Stimulated activated CD8-positive, alpha-beta memory T cell treated with anti-CD3 and anti-CD28 coated beads, Interleukin-15, amount 100 ng/mL, for 48 hours (primary cell): ENCODE data around the gene QRICH2.
"Not testable (repeated sequence)": the region's sequence is repeated elsewhere in the genome, so short reads cannot be mapped to it uniquely, and the experiment has no call there.

Experiments used
- DNase-seq, 2 donors: peaks; one replicate each; pipeline ENCODE4 v3.0.0-alpha.2; 2020; ENCODE audit warnings: low read depth in 2 of 2

QRICH2 gene

GRCh38 chr17:76266244-76266938 lies 41.7 kb downstream of the QRICH2 start:
- no peak for DNase-seq

DNA sequence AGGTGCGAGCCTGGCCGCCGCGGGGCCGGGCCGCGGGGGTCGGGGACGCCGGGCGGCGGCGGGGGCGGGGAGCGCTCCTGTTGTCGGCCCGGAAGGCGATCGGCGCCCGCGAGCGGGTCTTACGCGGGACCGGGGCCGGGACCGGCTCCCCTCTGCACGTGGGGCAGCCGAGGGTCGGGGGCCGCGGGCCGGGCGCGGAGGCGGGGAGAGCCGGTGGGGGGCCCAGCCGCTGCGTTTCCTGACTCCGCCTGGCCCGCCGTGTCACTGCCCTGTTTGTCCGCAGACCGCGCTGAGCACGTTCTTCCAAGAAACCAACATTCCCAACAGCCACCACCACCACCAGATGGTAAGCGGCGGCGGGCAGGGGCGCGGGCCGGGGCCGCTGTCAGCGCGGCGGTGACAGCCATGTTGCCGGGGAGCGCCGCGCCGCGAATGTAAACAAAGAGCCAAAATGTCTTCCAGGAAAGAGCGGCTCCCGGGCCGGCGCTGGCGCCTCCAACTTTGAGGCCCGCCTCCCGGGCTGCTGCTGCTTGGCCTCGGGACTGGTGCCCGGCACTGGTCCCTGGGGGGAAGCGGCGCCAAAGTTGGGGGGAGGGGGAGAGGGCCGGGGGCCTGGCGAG lies 42.3 kb downstream of the QRICH2 start:
- DNase-seq: peak in 1 of 2 donors; percentile 44

GRCh38 chr17:76264755-76265623 lies 43.1 kb downstream of the QRICH2 start, which contains the start of gene UBALD2:
UBALD2 (plus strand) TSS chr17:76265348; CDS start chr17:76265506, 158 bp downstream.
- peak; percentile 99 for DNase-seq

DNA sequence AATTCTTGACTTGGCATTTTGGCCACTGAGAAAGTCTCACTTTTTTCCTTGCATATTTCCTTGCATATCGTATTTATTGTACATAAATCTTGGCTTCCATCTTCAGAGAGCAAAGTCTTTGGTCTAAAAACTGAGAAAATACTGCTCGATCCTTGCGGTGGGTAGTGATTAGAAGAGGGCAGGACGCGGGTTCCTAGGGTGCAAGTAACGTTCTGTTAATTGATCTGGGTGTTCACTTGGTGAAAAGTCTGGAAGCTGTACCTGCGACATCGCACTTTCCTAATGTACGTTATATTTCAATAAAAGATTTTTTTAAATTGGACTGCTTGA lies 43.7 kb downstream of the QRICH2 start:
- DNase-seq: no peak

DNA sequence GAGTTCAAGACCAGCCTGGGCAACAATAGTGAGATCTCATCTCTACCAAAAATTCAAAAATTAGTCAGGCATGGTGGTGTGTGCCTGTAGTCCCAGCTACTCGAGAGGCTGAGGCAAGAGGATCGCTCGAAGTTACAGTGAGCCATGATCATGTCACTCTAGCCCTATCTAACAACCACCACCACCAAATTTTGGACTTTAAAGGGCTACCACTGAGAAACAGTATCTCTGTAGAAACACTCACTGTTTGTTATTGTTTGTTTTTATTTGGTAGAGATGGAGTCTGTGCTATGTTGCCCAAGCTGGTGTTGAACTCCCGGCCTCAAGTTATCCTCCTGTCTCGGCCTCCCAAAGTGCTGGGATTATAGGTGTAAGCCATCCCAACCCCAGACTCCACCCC lies 44.2 kb downstream of the QRICH2 start:
- no peak for DNase-seq

GRCh38 chr17:76262732-76263344 lies 45.2 kb downstream of the QRICH2 start:
- no peak for DNase-seq

- DNase-seq: no peak
Measured at GRCh38 chr17:76261421-76262215, 46.5 kb downstream of the QRICH2 start.

DNA sequence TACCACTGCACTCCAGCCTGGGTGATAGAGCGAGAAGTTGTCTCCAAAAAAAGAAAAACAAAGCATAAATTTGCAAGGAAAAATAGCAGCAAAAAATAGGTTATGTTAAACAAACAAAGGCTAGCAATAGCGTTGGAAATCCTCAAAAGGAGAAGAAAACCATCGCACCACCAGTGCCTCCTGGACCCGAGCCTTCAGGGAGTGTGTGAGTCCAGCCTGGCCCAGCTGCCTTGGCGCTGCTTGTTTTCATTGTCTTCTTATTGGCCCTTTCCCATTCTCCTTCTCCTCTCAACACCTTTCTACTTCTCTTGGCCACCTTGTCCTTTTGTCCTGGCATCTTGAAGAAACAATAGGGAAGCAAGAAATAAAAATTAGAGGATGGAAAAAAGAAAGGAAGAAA lies 47.4 kb downstream of the QRICH2 start:
- no peak for DNase-seq

DNA sequence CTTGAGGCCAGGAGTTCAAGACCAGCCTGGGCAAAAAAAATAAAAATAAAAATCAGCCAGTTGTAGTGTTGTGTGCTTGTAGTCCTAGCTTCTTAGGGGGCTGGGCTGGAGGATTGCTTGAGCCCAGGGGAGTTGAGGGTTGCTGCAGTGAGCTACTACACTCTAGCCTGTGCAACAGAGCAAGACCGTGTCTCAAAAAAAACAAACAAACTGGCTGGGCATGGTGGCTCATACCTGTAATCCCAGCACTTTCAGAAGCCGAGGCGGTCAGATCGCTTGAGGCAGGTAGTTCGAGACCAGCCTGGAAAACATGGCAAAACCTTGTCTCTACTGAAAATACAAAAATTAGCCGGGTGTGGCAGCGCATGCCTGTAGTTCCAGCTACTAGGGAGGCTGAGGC lies 47.9 kb downstream of the QRICH2 start:
- DNase-seq: no peak

- peak; percentile 44 to 60 for DNase-seq
Measured at GRCh38 chr17:76256430-76257050, 51.5 kb downstream of the QRICH2 start.

DNA sequence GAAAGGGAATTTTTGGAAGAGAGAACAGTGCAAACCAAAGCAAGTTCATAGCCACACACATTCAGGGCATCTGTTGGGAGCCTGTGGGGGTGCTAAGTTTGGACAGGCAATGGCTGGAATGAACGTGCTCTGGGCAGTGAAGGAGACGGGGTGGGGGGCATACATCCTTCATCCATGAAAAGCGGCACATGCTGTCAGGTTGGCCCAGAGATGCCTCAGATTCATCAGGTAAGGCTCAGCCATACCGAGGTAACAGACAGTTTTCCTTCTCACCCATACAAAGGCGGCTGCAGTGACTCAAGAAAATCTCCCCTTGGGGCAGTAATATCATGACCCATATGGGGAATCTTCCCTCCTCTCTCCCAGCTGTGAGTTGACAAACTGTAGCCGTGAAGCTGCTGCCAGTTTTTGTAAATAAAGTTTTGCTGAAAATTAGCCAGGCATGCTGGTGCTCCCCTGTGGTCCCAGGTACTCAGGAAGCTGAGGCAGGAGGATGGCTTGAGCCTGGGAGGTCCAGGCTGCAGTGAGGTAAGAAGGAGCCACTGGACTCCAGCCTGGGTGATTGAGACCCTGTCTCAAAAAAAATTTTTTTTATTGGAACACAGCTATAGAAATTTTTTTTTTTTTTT lies 52.2 kb downstream of the QRICH2 start:
- no peak for DNase-seq

GRCh38 chr17:76254275-76254674 lies 53.8 kb downstream of the QRICH2 start:
- no peak for DNase-seq

- DNase-seq: no peak
Measured at GRCh38 chr17:76253841-76254240, 54.2 kb downstream of the QRICH2 start.

GRCh38 chr17:76252967-76253766 lies 54.9 kb downstream of the QRICH2 start:
- not testable (repeated sequence) for DNase-seq

- no peak for DNase-seq
Measured at GRCh38 chr17:76252040-76252954, 55.8 kb downstream of the QRICH2 start.

GRCh38 chr17:76251478-76252039 lies 56.5 kb downstream of the QRICH2 start:
- DNase-seq: no peak

DNA sequence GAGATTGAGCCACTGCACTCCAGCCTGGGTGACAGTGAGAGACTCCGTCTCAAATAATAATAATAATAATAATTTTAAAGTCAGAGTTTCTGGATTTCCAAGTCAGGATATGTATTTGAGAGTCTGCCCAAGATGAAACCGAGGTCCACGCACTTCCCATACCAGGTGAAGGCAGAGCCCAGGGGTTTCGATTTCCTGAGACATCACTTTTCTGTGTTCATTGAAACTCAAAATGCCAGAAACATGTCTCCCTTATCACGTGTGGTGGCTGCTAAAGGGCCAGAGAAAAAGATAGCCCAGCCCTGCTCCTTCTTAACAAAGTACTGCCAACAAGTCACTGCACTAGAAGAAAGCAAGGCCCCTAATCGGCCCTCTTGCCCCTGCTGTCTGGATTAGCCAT lies 57.9 kb downstream of the QRICH2 start:
- no peak for DNase-seq
